HG03066 (cell line): ENCODE results near the gene ADM2.
"Not testable (repeated sequence)": the region's sequence is repeated elsewhere in the genome, so short reads cannot be mapped to it uniquely, and the experiment has no call there.

Experiments
- ATAC-seq: cut with Tn5 transposase; IDR thresholded peaks from one replicate; pipeline ENCODE4 v1.9.1; 2021; ENCODE audit warnings: low read depth; ENCODE audit not compliant: unreplicated experiment

The ADM2 gene

DNA sequence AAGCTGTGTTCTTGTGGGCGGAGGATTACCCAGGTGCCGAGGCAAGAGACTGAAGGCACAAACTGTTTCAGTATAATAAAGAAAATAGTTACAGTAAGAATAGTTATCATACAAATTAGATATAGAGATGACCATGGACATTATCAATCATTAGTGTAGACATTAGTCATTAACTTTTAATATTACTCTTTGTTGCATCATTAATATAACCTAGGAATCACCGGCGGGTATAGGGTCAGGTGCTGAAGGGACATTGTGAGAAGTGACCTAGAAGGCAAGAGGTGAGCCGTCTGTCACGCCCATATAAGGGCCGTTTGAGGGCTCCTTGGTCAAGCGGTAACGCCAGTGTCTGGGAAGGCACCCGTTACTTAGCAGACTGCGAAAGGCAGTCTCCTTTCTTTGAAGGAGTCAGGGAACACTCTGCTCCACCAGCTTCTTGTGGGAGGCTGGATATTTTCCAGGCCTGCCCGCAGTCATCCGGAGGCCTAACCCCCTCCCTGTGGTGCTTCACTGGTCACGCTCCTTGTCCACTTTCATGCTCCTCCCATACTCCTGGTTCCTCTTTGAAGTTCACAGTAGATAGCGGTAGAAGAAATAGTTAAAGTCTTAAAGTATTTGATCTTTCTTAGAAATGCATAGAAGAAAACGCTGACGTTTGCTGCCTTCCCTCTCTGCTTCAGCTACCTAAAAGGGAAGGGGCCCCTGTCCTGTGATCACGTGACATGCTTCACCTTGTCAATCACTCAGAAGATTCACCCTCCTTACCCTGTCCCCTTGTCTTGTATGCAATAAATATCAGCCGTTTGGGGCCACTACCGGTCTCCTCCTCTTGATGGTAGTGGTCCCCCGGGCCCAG is 52.7 kb downstream of the ADM2 start:
- ATAC-seq = not testable (repeated sequence)

DNA sequence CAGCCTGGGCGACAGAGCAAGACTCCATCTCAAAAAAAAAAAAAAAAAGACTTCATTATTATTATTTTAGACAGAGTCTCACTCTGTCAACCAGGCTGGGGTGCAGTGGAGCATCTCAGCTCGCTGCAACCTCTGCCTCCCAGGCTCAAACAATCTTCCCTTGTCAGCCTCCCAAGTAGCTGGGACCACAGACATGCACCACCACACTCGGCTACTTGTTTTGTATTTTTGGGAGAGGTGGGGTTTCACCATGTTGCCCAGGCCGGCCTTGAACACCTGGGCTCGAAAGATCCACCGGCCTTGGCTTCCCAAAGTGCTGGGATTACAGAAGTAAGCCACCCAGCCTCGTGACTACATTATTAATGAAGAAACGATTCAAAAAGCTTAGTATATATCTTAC is 53.8 kb downstream of the ADM2 start:
- ATAC-seq = no peak
